ENCODE results near the gene TOR1B.

DNA sequence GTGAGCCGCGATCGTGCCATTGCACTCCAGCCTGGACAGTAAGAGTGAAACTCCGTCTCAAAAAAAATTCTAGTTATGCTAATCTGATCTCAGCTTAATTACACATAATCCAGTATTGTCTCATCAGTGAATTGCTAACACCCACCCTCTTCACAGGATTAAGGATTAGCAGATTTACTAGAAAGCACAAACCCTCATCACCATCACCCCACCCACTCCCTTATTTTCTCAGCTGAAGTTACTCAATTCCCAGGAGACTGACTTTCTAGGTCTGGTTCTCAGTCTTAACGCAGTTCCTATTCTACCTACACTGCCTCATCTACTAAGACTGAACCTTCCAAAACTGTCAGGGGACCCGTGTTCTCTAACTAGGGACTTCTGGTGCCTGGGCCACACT lies 9.0 kb downstream of the TOR1B start:
- TF ChIP-seq, protein P1, sequence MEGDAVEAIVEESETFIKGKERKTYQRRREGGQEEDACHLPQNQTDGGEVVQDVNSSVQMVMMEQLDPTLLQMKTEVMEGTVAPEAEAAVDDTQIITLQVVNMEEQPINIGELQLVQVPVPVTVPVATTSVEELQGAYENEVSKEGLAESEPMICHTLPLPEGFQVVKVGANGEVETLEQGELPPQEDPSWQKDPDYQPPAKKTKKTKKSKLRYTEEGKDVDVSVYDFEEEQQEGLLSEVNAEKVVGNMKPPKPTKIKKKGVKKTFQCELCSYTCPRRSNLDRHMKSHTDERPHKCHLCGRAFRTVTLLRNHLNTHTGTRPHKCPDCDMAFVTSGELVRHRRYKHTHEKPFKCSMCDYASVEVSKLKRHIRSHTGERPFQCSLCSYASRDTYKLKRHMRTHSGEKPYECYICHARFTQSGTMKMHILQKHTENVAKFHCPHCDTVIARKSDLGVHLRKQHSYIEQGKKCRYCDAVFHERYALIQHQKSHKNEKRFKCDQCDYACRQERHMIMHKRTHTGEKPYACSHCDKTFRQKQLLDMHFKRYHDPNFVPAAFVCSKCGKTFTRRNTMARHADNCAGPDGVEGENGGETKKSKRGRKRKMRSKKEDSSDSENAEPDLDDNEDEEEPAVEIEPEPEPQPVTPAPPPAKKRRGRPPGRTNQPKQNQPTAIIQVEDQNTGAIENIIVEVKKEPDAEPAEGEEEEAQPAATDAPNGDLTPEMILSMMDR (IDR thresholded peaks at IDR 0.05), result no peak
- TF ChIP-seq POLR2A (IDR thresholded peaks at IDR 0.05), result no peak

Measured in tibial nerve (tissue), 3 donors.